Neural cell (in vitro differentiated cells): Measurements from ENCODE around the gene LRWD1. TPM values are rescaled to one million over a fixed set of nuclear protein-coding genes. Genes with fewer than 3 reads are reported as not detected.

Experiments
- H2AFZ ChIP-seq: fragments of 200-600, 300-800 bp; sonication (generic), shearing (Covaris generic); 2 replicates; pipeline ENCODE4 v1.6.0; 2014; ENCODE audit warnings: low read depth, mild to moderate bottlenecking, antibody characterized with exemption, low read length, moderate library complexity
- H3F3A ChIP-seq: fragments of 200-600 bp; shearing (Covaris generic); 2 replicates; pipeline ENCODE4 v1.6.1; 2016; ENCODE audit warnings: mild to moderate bottlenecking, moderate library complexity, mixed read lengths, antibody characterized with exemption, low read length; ENCODE audit not compliant: insufficient read depth, poor library complexity, severe bottlenecking
- H3K27ac ChIP-seq: fragments of 200-600, 300-800 bp; sonication (generic), shearing (Covaris generic); 2 replicates; pipeline ENCODE4 v1.5.1; 2014; ENCODE audit warnings: mild to moderate bottlenecking, low read length, moderate library complexity
- H3K27me3 ChIP-seq: fragments of 300-800, 200-600 bp; sonication (generic), shearing (Covaris generic); 2 replicates; pipeline ENCODE4 v1.6.0; 2014; ENCODE audit warnings: mild to moderate bottlenecking, low read depth, low read length, moderate library complexity; ENCODE audit not compliant: insufficient read depth
- H3K36me3 ChIP-seq: fragments of 300-800, 200-600 bp; sonication (generic), shearing (Covaris generic); 2 replicates; pipeline ENCODE4 v1.5.1; 2014; ENCODE audit warnings: mild to moderate bottlenecking, antibody characterized with exemption, low read length, moderate library complexity; ENCODE audit not compliant: insufficient read depth
- H3K4me2 ChIP-seq: fragments of 300-800, 200-600 bp; sonication (generic), shearing (Covaris generic); 2 replicates; pipeline ENCODE4 v1.6.0; 2014; ENCODE audit warnings: mild to moderate bottlenecking, low read length
- H3K4me3 ChIP-seq: fragments of 300-800, 200-600 bp; sonication (generic), shearing (Covaris generic); 2 replicates; pipeline ENCODE4 v1.5.1; 2014; ENCODE audit warnings: mild to moderate bottlenecking, low read length, moderate library complexity
- H3K79me2 ChIP-seq: fragments of 200-600 bp; shearing (Covaris generic); replicated peaks from 2 replicates; pipeline ENCODE4 v1.6.0; 2014; ENCODE audit warnings: mild to moderate bottlenecking, low read length, moderate library complexity; ENCODE audit not compliant: insufficient read depth
- H3K9ac ChIP-seq: fragments of 300-800, 200-600 bp; sonication (generic), shearing (Covaris generic); 2 replicates; pipeline ENCODE4 v1.6.1; 2016; ENCODE audit warnings: mild to moderate bottlenecking, low read length, mixed read lengths
- H3K9me2 ChIP-seq: fragments of 200-600 bp; shearing (Covaris generic); 2 replicates; pipeline ENCODE4 v1.6.1; 2016; ENCODE audit warnings: mild to moderate bottlenecking, low read length, mixed read lengths; ENCODE audit not compliant: insufficient read depth
- H3K9me3 ChIP-seq: fragments of 200-600, 300-800 bp; sonication (generic), shearing (Covaris generic); 2 replicates; pipeline ENCODE4 v1.6.1; 2016; ENCODE audit warnings: mild to moderate bottlenecking, mixed run types, low read length, moderate library complexity, mixed read lengths
- H4K20me1 ChIP-seq: fragments of 200-600 bp; shearing (Covaris generic); 2 replicates; pipeline ENCODE4 v1.6.1; 2016; ENCODE audit warnings: mild to moderate bottlenecking, mixed run types; ENCODE audit not compliant: insufficient read depth
- CTCF ChIP-seq: fragments of 450-650 bp; IDR thresholded peaks from 2 replicates; pipeline ENCODE4 v1.5.1; 2014; ENCODE audit warnings: antibody characterized with exemption, mild to moderate bottlenecking, moderate library complexity; ENCODE audit not compliant: poor library complexity, severe bottlenecking
- EP300 ChIP-seq: fragments of 450-650 bp; conservative IDR thresholded peaks from 2 replicates; pipeline ENCODE4 v1.6.1; 2014; ENCODE audit warnings: antibody characterized with exemption, mild to moderate bottlenecking, moderate library complexity; ENCODE audit not compliant: poor library complexity, severe bottlenecking
- EZH2 ChIP-seq: fragments of 200-600, 300-800 bp; shearing (Covaris generic), sonication (generic); IDR thresholded peaks from 2 replicates; pipeline ENCODE4 v1.6.1; 2014; ENCODE audit warnings: antibody characterized with exemption, low read length, borderline replicate concordance, mild to moderate bottlenecking; ENCODE audit not compliant: insufficient read depth, poor library complexity, severe bottlenecking
- MXI1 ChIP-seq: fragments of 450-650 bp; conservative IDR thresholded peaks from 2 replicates; pipeline ENCODE4 v1.6.1; 2014; ENCODE audit warnings: antibody characterized with exemption, mild to moderate bottlenecking; ENCODE audit not compliant: poor library complexity, severe bottlenecking
- POLR2AphosphoS5 ChIP-seq: IDR thresholded peaks from 2 replicates; pipeline ENCODE4 v1.6.1; 2012
- RAD21 ChIP-seq: fragments of 450-650 bp; conservative IDR thresholded peaks from 2 replicates; pipeline ENCODE4 v1.6.1; 2014; ENCODE audit warnings: antibody characterized with exemption, mild to moderate bottlenecking, moderate library complexity
- SMC3 ChIP-seq: fragments of 450-650 bp; conservative IDR thresholded peaks from 2 replicates; pipeline ENCODE4 v1.6.1; 2014; ENCODE audit warnings: antibody characterized with exemption, mild to moderate bottlenecking, moderate library complexity; ENCODE audit not compliant: poor library complexity
- TAF1 ChIP-seq: IDR thresholded peaks from 2 replicates; pipeline ENCODE4 v1.6.1; 2012; ENCODE audit warnings: low read depth
- polyA plus RNA-seq: library from polyadenylated mRNA; depleted of rRNA; stranded (reverse); fragments of >200 nt; gene quantifications from 2 replicates; pipeline ENCODE4 v1.2.3, GENCODE V29; 2014
- TF ChIP-seq, protein P1 (sequence below): IDR thresholded peaks from 2 replicates; pipeline ENCODE4 v1.6.1; 2012; ENCODE audit warnings: borderline replicate concordance

The LRWD1 gene
- polyA plus RNA-seq, 1 donor from 2014 or later: 85.5 TPM

- Histone ChIP-seq H3K79me2 (no peaks in the 10 kb centered on the region), H2AFZ (no peak overlapping the region), H3K9ac (no peak overlapping the region), H3K4me3 (no peak overlapping the region), H3K9me2 (no peaks in the 10 kb centered on the region), H4K20me1 (no peaks in the 10 kb centered on the region), H3K27me3 (no peaks in the 10 kb centered on the region), H3K27ac (no peak overlapping the region), H3K9me3 (no peaks in the 10 kb centered on the region), H3F3A (no peaks in the 10 kb centered on the region), H3K4me2 (no peak overlapping the region), H3K36me3 (no peaks in the 10 kb centered on the region)
- TF ChIP-seq POLR2AphosphoS5: no peak
- no peak for TF ChIP-seq CTCF
- no peak for TF ChIP-seq SMC3
These were observed 17.5 kb upstream of the LRWD1 start for GRCh38 chr7:102447311-102447710.

DNA sequence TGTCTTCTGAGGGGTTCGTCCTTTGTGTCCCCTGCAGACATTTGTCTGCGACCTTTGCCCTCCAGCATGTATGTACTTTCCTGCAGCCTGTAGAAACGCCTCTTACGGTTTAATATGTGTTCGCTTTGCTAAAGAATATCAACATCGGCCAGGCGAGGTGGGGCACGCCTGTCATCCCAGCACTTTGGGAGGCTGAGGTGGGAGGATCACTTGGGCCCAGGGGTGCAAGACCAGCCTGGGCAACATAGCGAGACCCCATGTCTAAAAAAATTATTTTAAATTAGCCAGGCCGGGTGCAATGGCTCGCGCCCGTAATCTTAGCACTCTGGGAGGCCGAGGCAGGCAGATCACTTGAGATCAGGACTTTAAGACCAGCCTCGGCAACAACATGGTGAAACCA is 15.6 kb upstream of the LRWD1 start:
- TF ChIP-seq TAF1: no peak
- TF ChIP-seq, protein P1, sequence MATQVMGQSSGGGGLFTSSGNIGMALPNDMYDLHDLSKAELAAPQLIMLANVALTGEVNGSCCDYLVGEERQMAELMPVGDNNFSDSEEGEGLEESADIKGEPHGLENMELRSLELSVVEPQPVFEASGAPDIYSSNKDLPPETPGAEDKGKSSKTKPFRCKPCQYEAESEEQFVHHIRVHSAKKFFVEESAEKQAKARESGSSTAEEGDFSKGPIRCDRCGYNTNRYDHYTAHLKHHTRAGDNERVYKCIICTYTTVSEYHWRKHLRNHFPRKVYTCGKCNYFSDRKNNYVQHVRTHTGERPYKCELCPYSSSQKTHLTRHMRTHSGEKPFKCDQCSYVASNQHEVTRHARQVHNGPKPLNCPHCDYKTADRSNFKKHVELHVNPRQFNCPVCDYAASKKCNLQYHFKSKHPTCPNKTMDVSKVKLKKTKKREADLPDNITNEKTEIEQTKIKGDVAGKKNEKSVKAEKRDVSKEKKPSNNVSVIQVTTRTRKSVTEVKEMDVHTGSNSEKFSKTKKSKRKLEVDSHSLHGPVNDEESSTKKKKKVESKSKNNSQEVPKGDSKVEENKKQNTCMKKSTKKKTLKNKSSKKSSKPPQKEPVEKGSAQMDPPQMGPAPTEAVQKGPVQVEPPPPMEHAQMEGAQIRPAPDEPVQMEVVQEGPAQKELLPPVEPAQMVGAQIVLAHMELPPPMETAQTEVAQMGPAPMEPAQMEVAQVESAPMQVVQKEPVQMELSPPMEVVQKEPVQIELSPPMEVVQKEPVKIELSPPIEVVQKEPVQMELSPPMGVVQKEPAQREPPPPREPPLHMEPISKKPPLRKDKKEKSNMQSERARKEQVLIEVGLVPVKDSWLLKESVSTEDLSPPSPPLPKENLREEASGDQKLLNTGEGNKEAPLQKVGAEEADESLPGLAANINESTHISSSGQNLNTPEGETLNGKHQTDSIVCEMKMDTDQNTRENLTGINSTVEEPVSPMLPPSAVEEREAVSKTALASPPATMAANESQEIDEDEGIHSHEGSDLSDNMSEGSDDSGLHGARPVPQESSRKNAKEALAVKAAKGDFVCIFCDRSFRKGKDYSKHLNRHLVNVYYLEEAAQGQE: no peak
- no peak for TF ChIP-seq EP300
- TF ChIP-seq RAD21: no peak
- TF ChIP-seq EZH2: no peak
- no peak for TF ChIP-seq MXI1
- TF ChIP-seq POLR2AphosphoS5: no peak
- no peak for TF ChIP-seq SMC3
- TF ChIP-seq CTCF: no peak

More for the DNA sequence above, 15.6 kb upstream of the LRWD1 start:
- no peaks in the 10 kb centered on the region for H3K9me3 ChIP-seq
- no peaks in the 10 kb centered on the region for H4K20me1 ChIP-seq
- H3K27ac ChIP-seq: no peak overlapping the region
- no peak overlapping the region for H2AFZ ChIP-seq
- no peaks in the 10 kb centered on the region for H3F3A ChIP-seq
- no peaks in the 10 kb centered on the region for H3K79me2 ChIP-seq
- H3K9ac ChIP-seq: no peak overlapping the region
- no peak overlapping the region for H3K4me3 ChIP-seq
- H3K36me3 ChIP-seq: no peaks in the 10 kb centered on the region
- no peaks in the 10 kb centered on the region for H3K27me3 ChIP-seq
- no peak overlapping the region for H3K4me2 ChIP-seq
- no peaks in the 10 kb centered on the region for H3K9me2 ChIP-seq
